IPS-18c (cell line): ENCODE results near the gene PEAR1.

Experiments used
- H3K4me3 ChIP-seq: 2 replicates; pipeline ENCODE4 v1.7.0; 2013; ENCODE audit warnings: low read depth, mild to moderate bottlenecking, low read length, moderate library complexity; ENCODE audit not compliant: insufficient read depth
- H3K9me3 ChIP-seq: one replicate; pipeline ENCODE4 v1.6.1; 2013; ENCODE audit warnings: mild to moderate bottlenecking, low read length, moderate library complexity; ENCODE audit not compliant: control insufficient read depth, insufficient read depth

Gene PEAR1

GRCh38 chr1:156956333-156956732 lies 62.8 kb downstream of the PEAR1 start:
- Histone ChIP-seq H3K4me3 (no peak overlapping the region), H3K9me3 (no peaks in the 10 kb centered on the region)

- H3K4me3 ChIP-seq, result no peak overlapping the region
- no peaks in the 10 kb centered on the region for H3K9me3 ChIP-seq
These were observed 64.1 kb downstream of the PEAR1 start for GRCh38 chr1:156957634-156958033.

GRCh38 chr1:156958247-156958714 lies 64.8 kb downstream of the PEAR1 start:
- Histone ChIP-seq H3K9me3 (no peaks in the 10 kb centered on the region), H3K4me3 (no peak overlapping the region)

GRCh38 chr1:156959414-156959813 lies 65.9 kb downstream of the PEAR1 start:
- no peak overlapping the region for H3K4me3 ChIP-seq
- no peaks in the 10 kb centered on the region for H3K9me3 ChIP-seq

GRCh38 chr1:156959925-156960324 lies 66.4 kb downstream of the PEAR1 start:
- Histone ChIP-seq H3K9me3 (no peaks in the 10 kb centered on the region), H3K4me3 (no peak overlapping the region)

- no peak overlapping the region for H3K4me3 ChIP-seq
These were observed 68.2 kb downstream of the PEAR1 start for GRCh38 chr1:156961709-156962108.

GRCh38 chr1:156963621-156964020 lies 70.1 kb downstream of the PEAR1 start:
- Histone ChIP-seq H3K4me3 (no peak overlapping the region), H3K9me3 (no peaks in the 10 kb centered on the region)

More at GRCh38 chr1:156961709-156962108, 68.2 kb downstream of the PEAR1 start:
- no peaks in the 10 kb centered on the region for H3K9me3 ChIP-seq

- no peaks in the 10 kb centered on the region for H3K9me3 ChIP-seq
- no peak overlapping the region for H3K4me3 ChIP-seq
These were observed 70.9 kb downstream of the PEAR1 start for GRCh38 chr1:156964441-156964840.
